Upper lobe of right lung (tissue), 1 donor: ENCODE results near the gene ZER1. TPM values are rescaled to one million over a fixed set of nuclear protein-coding genes. Genes with fewer than 3 reads are reported as not detected.
A peak's percentile ranks its signal among the peaks of the same experiment; 100 is the strongest.
"Not testable (repeated sequence)": the region's sequence is repeated elsewhere in the genome, so short reads cannot be mapped to it uniquely, and the experiment has no call there.

ENCODE experiments used
- ATAC-seq: fragments of 200-7000 bp; cut with Tn5 transposase; one replicate; pipeline ENCODE4 v1.9.1; 2020; ENCODE audit warnings: mild to moderate bottlenecking, moderate library complexity
- DNase-seq: peaks from one replicate; pipeline ENCODE4 v3.0.0-alpha.2; 2020
- H3K27ac ChIP-seq: fragments of 200-600 bp; one replicate; pipeline ENCODE4 v1.8.0; 2022
- H3K27me3 ChIP-seq: fragments of 200-600 bp; one replicate; pipeline ENCODE4 v1.8.0; 2022; ENCODE audit warnings: mild to moderate bottlenecking
- H3K36me3 ChIP-seq: fragments of 200-600 bp; one replicate; pipeline ENCODE4 v1.8.0; 2022
- H3K4me1 ChIP-seq: fragments of 200-600 bp; one replicate; pipeline ENCODE4 v1.8.0; 2022
- H3K4me3 ChIP-seq: fragments of 200-600 bp; one replicate; pipeline ENCODE4 v1.8.0; 2022; ENCODE audit warnings: mild to moderate bottlenecking
- H3K9me3 ChIP-seq: fragments of 200-600 bp; one replicate; pipeline ENCODE4 v1.8.0; 2022
- intact Hi-C: fragments of 100-400 bp; cut with DNase I; formaldehyde crosslinking; loops from one replicate; pipeline ENCODE4 v1.11.0; 2022
- total RNA-seq: library from RNA; stranded (reverse); fragmentation: NEBNext Ultra II Directional; extraction: Animal tissue kit (Norgen Biotek cat#: 25700); gene quantifications from one replicate; pipeline ENCODE4 v1.2.1, GENCODE V29; 2021
- TF ChIP-seq, protein P1 (sequence below): fragments of 200-600 bp; IDR thresholded peaks from one replicate; pipeline ENCODE4 v1.8.0; 2022; ENCODE audit warnings: antibody characterized with exemption
- donor health status: DM: no; HTN: yes; CAD: no; lungs with severe emphysema.

Gene ZER1
- total RNA-seq, 1 donor from 2014 or later = 32.0 TPM

DNA sequence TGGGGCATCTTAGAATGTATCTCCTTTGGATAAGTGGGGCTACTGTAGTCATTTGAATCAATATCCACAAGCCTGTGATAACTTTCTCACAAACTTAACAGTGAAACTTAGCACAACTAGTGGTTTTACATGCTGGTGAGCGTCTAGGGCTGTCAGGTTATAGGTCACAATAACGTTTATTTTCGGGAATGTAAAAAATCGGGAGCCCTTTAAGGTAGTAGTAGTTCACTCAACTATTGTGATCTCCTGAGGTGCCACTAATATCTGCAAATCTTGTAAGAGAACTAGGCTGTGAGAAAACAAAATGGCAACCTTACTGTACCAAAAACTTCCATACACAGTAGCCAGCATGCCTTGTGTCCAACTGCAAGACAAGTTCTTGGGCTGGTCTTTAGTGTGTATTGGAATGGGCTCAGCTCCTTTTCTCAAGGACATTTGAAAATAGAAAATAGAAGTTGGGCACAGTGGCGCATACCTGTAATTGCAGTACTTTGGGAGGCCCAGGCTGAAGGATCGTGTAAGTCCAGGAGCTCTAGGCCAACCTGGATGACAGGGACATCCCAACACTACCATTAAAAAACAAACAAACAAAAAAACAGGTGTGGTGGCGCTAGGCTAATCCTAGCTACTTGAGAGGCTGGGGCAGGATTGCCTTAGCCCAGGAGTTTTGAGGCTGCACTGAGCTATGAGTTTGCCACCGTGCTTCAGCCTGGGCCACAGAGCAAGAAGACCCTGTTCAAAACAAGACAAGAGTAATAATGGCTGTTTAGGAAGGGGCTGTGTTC lies 74.6 kb downstream of the ZER1 start:
- peak; percentile 10 for DNase-seq

GRCh38 chr9:128694344-128694743 lies 77.4 kb downstream of the ZER1 start:
- Histone ChIP-seq H3K36me3 (peaks cover 56% of the 10 kb centered on the region), H3K4me1 (peaks cover 10% of the 10 kb centered on the region), H3K27me3 (no peaks in the 10 kb centered on the region), H3K9me3 (no peaks in the 10 kb centered on the region), H3K27ac (no peak overlapping the region), H3K4me3 (no peak overlapping the region)
- TF ChIP-seq, protein P1, sequence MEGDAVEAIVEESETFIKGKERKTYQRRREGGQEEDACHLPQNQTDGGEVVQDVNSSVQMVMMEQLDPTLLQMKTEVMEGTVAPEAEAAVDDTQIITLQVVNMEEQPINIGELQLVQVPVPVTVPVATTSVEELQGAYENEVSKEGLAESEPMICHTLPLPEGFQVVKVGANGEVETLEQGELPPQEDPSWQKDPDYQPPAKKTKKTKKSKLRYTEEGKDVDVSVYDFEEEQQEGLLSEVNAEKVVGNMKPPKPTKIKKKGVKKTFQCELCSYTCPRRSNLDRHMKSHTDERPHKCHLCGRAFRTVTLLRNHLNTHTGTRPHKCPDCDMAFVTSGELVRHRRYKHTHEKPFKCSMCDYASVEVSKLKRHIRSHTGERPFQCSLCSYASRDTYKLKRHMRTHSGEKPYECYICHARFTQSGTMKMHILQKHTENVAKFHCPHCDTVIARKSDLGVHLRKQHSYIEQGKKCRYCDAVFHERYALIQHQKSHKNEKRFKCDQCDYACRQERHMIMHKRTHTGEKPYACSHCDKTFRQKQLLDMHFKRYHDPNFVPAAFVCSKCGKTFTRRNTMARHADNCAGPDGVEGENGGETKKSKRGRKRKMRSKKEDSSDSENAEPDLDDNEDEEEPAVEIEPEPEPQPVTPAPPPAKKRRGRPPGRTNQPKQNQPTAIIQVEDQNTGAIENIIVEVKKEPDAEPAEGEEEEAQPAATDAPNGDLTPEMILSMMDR = no peak
- intact Hi-C loops = no loop called here
- ATAC-seq (no peak), DNase-seq (no peak)

More for the DNA sequence above, 74.6 kb downstream of the ZER1 start:
- no peak overlapping the region for H3K4me3 ChIP-seq
- H3K4me1 ChIP-seq = peaks cover 7% of the 10 kb centered on the region
- no peaks in the 10 kb centered on the region for H3K27me3 ChIP-seq
- intact Hi-C loops = no loop called here
- no peak overlapping the region for H3K27ac ChIP-seq
- no peaks in the 10 kb centered on the region for H3K9me3 ChIP-seq
- ATAC-seq = no peak
- H3K36me3 ChIP-seq = peaks cover 46% of the 10 kb centered on the region
- TF ChIP-seq, protein P1 = no peak

- H3K36me3 ChIP-seq = peaks cover 56% of the 10 kb centered on the region
- DNase-seq, H3K27me3 ChIP-seq, H3K4me1 ChIP-seq, H3K27ac ChIP-seq, ATAC-seq, H3K4me3 ChIP-seq, H3K9me3 ChIP-seq, intact Hi-C loops: not testable (repeated sequence)
Measured at GRCh38 chr9:128693738-128694137, 78.0 kb downstream of the ZER1 start.

GRCh38 chr9:128690684-128691034 lies 81.1 kb downstream of the ZER1 start:
- Histone ChIP-seq H3K27ac (peak overlapping the region; percentile 30), H3K27me3 (no peaks in the 10 kb centered on the region), H3K4me3 (peak overlapping the region; percentile 64), H3K4me1 (peaks cover 30% of the 10 kb centered on the region), H3K36me3 (peaks cover 44% of the 10 kb centered on the region), H3K9me3 (no peaks in the 10 kb centered on the region)
- intact Hi-C loops = no loop called here
- TF ChIP-seq, protein P1 = no peak
- DNase-seq (no peak), ATAC-seq (no peak)

- peak overlapping the region; percentile 30 for H3K27ac ChIP-seq
- intact Hi-C loops = no loop called here
- H3K36me3 ChIP-seq = peaks cover 39% of the 10 kb centered on the region
- no peak for ATAC-seq
- H3K27me3 ChIP-seq = no peaks in the 10 kb centered on the region
- no peak for DNase-seq
- H3K4me1 ChIP-seq = peaks cover 36% of the 10 kb centered on the region
- no peaks in the 10 kb centered on the region for H3K9me3 ChIP-seq
- TF ChIP-seq, protein P1 = no peak
- peak overlapping the region; percentile 64 for H3K4me3 ChIP-seq
Measured at GRCh38 chr9:128689820-128690683, 81.7 kb downstream of the ZER1 start.

DNA sequence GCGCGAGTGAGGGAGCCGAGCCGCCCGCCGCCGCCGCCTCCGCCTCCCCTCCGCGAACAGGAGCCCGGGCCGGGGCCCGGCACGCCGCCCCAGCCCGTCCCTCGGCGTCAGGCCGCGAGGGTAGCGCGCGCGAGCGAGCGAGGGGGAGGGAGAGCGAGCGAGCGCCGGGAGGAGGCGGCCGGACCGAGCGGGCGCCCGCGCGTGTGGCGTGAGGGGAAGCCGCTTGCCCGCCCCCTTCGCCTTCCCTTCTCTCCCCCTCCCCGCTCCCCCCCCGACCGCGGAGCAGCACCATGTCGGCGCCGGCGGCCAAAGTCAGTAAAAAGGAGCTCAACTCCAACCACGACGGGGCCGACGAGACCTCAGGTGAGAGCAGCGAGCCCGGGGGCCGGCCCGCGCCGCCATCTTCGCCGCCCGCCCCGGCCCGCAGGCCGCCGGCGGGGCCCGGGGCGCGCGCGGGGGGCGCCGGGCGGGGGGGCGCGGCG lies 82.4 kb downstream of the ZER1 start:
- H3K9me3 ChIP-seq = no peaks in the 10 kb centered on the region
- peaks cover 42% of the 10 kb centered on the region for H3K4me1 ChIP-seq
- DNase-seq = no peak
- H3K27ac ChIP-seq = peak overlapping the region; percentile 78
- ATAC-seq = peak; percentile 43
- intact Hi-C loops = no loop called here
- TF ChIP-seq, protein P1 = no peak
- H3K27me3 ChIP-seq = no peaks in the 10 kb centered on the region
- H3K4me3 ChIP-seq = peak overlapping the region; percentile 62
- peaks cover 32% of the 10 kb centered on the region for H3K36me3 ChIP-seq
